DMS 273 (cell line): Measurements from ENCODE around the gene GALNS.

Source experiments
- DNase-seq: peaks from one replicate; lab custom pipeline; 2025; ENCODE audit not compliant: unreplicated experiment; lab: John Stamatoyannopoulos, UW

The GALNS gene

DNA sequence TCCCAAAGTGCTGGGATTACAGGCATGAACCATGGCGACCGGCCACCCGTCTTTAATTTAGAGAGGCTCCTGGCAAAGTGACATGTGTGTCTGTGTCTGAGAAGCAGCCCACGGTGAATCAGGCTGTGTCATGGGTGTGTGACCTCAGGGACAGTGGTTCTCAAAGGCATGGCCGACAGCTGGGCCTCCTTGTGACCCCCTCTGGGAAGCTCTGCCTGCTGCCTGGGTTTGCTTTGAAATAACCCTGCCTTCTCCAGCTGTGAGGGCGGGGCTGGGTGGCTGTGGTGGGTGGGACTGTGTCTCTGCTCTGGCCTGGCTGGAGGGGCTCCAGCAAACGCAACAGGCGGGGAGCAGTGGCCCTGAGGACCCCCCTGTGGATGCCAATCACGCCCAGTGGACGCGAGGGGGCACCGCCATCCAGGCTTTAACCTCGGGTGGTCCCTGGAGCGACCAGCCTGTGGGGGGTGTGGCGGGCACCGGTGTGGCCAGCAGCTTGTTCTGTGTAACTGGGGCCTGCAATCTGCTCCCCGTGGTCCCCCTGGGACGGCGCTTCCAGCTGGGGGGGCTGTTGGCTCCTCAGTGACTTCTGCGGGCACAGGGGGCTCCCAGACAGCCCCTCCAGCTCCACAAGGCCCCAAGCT, 36.2 kb downstream of the GALNS start:
- peak; percentile 53 for DNase-seq

DNA sequence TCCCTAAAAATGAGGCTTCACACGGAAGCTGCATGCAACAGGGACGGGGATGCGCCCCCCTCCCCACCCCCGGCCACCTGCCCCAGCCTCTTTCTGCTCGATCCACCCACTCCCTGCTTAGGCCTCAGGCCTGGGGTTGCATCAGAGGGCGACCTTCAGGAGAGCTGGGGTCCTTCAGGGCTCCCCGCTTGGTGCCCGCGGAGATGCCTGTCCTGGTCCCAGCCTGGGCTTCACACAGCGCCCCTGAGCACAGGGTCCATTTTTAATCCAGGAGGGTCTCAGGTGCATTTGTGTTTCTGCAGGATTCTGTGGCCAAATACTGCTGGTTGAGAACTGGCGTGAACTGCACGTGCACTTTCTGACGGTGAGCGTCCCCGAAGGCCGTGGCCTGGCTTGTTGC, 37.6 kb downstream of the GALNS start:
- no peak for DNase-seq

DNA sequence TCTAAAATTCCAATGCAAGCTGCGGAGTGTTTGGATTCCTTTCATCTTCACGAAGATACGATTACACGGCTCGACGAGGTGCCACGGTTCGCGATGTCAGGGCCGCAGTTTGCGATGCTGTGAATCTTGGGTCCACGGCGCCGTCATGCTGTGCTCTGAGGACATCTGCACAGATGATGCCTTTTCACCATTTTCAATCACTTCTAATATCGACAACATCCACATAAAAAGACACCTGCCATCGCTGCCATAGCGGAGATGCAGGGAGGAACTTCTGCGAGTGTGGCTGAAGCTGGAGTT, 38.2 kb downstream of the GALNS start:
- DNase-seq = no peak

DNA sequence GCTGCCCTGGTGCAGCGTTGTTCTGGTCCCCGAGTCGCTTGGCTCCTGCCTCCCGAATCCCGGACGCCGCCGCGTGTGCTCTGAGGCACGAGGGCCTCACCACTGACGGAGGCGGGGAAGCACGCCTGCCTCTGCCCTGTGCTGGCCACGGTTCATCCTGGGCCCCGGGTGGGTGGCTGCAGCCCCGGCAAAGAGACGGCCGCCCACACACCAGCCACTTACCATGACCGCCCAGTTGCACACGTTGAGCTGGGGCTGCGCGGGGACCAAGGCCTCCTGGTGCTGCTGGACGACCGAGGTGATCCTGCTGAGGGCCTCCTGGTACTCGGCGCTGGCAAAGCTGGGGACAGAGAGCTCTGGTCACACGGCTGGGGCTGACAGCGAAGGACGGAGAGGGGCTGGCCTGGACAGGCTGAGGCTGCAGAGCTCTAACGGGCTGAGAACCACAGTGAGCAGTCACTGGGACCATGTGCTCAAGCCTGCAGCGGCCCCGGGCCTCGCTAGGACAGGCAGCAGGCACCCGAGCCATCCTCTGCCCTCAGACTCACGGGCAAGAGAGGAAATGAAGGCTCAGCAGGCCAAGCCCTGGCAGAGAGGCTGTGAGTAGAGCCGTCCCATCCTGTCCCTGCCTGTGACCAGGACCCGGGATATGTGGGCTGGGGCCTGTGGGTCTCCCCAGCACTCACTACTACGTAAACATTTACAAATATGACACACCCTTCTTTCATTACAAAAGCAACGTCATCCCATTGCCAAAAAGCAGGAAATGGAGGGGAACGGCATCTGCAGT, 38.8 kb downstream of the GALNS start:
- DNase-seq = no peak

DNA sequence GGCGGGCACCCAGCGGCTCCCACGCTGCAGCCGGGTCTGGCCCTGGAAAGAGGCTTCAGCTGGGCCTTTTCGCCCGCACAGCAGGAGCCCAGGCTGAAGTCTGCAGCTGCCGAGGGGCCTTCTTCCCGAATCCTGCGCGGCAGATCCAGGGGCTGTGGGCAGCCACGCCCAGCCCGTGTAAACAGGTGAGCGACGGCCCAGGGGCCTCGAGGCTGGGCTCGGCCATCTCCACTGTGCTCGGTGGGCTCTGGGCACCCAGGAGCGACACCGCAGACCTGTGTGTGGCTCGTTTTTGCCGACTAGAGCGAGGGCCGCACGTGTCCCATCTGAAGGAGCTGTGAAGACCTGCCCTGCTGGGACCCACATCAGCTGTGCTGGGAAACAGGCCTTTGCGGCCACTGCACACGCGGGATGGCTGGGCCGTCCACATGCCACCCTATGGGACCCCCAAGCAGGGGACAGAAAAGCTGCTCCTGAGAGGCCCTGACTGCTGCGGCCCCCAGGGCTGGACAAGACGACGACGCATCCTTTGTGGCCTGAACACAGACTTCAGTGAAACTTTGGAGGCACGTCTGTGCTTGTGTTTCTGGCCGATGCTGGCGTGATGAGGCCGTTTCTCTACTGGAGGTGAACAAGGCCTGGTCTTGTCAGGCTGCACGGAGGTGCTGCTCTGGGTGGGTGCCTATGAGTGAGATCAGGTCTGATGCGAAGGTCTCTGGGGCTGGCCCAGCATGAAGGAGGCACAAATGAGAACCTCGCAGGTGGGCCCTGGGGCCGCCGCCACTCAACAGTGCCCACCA, 39.8 kb downstream of the GALNS start:
- no peak for DNase-seq

DNA sequence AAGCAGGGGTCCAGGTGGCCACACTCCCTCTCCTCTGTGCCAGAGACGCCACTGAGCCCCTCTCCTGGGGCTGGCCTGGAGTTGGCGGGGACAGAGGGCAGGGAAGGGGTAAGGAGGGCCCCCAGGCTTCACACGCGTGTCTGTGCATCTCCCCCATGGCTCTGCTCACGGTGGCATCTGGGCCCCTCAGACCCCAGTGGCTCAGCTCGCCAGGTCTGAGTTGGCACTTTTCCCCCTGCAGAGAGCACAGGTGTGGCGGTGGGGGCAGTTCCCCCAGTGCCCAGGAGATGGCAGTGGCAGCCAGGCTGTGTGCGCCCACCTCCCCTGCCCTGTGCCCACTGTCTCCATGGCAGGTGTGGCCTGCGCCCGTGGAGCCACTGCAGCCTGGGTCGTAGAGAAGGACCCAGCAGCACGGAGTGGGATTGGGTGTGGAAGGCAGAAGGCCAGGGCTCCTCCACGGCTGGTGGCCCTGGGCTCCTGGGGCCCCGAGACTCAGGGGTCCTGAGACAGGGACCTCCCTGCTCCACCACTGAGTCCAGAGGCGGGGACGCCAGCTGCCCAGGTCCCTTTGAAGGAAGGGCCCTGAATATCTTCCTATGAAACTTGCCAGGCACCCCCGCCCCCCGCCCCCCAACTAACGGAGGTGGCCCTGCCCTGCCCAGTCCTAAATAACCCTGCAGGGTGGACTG, 40.7 kb downstream of the GALNS start:
- peak; percentile 83 for DNase-seq

DNA sequence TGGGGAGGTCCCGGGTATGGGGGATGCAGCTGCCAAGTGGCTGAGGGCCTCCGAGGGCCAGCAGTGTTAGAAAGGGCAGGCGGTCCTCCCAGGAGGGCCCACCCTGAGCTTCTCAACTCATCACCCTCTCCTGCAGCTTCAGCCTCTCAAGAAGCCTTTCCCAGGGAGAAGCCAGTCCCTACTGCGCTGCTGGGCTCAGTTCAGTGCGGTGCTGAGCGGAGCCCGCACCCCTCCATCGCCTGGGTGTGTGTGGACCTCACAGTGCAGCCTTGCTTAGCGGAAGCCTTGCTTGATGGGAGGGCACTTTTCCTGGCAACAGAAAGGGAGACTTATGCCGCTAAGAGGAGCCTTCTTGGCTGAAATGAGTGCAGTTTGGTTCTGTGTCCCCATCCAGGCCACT, 41.5 kb downstream of the GALNS start:
- no peak for DNase-seq

DNA sequence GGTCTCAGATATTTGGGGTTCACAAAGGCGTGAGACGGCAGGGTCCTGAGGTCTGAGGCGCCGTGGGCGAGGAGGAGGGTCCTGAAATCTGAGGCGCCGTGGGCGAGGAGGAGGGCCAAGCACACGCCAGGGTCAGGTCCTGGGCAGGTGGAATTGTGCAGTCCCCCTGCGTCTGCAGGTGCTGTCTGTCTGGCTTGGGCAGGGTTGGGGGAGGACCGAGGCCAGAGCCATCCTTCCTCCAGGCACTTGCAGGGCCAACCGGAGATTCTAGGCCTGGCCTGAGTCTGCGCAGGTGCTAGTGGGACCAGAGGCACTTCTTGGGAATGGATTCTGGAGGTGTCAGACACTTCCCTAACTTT, 42.6 kb downstream of the GALNS start:
- no peak for DNase-seq

DNA sequence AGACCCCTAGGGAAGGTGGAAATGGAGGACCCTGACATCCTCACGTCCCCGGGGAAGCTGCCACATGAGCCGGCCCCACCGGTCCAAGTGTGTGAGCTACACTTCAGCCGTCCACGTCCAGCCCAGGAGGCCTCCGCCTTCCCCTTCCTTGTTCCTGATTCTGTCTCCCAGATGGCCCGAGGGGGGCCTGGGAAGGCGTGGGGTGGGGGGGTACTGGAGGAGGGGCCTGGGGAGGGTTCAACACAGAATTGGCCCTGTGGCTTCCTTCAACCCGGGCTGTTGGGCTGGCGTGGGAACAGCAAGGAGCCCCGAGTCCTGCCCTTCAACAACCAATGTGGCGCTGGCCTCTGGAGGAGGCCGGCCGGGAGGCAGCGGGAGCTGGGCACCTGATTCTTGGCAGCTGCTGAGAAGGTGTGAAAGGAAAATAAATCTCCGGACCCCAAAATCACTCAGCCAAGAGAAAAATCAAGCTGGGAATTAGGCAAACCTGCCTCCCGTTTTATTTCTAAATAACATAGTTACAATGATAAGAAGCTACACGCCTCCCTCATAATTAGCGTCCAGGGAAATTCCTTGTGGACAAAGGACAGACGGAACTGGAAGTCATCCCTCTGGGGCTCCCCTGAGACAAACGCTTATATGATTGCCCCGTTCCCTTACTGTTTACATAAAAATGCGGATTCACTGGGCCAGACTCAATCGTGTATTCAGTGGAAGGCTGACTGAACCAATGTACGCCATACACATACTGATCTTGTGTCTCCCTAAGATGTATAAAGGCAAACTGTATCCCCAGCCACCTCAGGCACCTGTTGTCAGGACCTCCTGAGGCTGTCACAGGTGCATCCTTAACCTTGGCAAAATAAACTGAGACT, 43.2 kb downstream of the GALNS start:
- DNase-seq = no peak

DNA sequence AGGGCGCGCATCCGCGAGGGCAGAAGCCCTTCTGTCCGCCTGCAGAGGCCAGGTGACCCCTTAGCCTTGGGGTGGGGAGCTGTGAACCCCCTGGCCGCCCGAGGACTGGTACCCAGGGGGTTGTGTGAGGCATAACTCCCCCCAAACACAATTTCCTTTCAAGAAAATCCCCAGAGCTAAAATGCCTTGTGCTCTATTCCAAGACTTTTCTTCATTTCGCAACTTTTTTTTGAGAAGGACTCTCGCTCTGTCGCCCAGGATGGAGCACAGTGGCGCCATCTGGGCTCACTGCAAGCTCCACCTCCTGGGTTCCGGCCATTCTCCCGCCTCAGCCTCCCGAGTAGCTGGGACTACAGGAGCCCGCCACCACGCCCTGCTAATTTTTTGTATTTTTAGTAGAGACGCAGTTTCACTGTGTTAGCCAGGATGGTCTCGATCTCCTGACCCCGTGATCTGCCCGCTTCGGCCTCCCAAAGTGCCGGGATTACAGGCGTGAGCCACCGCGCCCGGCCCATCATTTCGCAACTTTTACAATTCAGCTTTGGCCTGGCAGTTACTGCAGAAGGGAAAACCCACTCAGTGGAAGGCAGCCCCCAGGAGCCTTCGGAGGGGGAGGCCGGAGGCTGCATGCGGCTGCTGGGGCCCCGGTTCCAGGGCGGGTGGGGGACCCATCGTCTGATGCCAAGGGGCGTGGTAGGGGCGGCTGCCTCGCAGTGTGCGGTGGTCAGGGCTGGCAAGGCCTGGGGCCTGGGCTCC, 44.1 kb downstream of the GALNS start:
- DNase-seq = peak; percentile 73

DNA sequence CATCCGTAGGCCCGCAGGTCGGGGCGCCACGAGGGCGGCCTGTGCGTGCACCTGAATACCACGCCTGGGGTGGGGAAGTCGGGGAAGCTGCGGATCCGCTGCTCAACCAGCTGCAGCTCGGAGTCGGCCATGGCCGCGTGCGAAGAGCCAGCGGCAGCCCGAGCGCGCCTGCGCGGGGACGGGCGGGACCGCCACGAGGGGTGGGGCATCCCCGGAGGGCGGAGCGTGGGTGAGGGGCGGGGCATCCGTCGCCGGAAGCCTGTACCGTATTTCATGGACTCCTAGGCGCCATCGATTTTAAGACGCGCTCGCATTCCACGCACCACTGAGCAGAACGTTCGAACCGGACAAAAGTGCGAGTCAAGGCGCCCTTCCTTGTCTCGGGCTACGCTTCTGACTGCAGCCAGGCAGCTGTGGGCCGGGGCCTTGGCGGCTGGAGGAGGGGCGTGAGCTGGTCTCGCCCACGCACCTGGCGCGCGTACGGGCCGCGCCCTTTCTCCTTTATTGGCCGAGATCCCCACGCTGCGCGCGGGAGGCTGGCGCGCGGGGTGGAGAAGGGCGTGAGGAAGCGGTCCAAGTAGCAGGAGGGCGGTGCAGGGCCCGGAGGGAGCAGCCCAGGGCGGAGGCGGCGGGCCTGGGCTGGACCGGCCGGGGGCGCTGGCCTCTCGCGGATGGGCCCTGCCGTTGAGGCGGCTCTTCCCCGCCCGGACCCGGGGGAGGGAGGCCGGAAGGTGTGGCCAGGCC, 44.8 kb downstream of the GALNS start, which contains the start of gene APRT:
Gene APRT (minus strand): TSS at position 160 of the 744 bp plus-strand sequence. CDS start 29 bp downstream, at position 131.
- DNase-seq = peak; percentile 95

DNA sequence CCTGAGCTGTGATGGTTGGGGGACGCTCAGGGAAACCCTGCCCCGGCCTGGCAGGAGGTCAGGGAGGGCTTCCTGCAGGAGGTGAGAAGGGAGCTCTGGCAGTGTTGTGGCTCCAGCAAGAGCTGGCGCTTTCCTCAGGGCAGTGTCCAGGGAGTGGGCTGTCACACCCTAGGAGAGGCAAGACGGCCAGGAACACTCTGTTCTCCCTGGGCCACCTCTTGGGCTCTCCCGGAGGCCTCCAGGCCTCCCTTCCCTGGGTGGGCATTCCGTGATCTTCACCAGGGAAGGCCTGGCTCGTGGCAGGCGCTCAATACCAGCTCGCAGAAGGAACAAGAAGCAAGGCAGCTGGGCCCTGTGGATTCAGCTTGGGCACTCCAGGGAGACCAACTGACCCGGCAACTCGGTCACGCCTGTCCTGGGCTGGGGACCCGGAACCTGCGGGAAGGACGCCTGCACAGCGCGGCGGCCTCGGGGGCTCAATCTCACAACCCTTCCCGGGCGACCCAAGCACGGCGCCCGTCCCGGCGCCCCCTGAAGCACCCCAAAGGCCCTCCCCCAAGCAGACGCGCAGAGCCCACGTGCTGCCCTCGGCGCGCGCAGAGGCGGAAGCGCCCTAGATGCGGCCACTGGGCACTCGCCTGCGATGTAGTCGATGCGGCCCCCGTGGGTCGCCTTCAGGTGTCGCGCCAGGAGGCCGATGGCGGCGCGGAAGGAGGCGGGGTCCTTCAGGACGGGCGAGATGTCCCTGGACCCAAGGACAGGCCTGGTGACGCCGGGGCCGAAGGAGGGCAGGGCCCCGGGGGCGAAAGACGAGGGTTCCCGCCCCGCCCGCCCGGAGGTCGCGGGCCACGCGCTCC, 45.6 kb downstream of the GALNS start:
- peak; percentile 91 for DNase-seq

DNA sequence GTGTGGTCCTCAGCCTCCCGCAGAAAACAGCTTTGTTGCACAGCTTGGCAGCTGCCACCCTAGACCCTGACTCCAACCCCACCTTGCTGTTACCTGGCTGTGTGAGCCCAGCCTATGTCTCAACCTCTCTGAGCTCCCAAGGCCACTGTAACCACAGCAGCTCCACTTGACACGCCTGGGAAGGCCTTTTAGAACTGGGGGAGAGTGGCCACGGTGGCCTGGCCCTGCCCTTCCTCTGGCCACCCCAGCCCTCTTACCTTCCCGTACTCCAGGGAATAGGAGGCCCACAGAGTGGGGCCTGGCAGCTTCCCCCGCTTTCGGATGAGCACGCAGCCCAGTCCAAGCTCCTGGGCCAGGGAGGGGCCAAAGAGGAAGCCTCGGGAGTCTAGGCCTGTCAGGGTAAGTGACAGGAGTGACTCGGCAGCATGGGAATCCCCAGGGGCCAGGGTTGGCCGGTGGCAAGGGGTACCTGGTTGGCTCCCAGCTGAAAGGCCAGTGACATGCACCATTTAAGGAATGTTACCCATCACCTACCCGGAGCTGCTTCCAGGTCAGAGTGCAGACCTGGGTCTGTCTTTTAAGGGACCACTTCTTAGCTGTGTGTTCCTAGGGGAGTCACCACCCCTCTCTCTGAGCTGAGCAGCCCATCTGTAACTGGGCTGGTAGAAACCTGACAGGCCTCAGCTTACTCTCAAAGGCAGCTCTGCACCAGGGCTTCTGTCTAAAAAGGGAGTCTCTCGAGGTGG, 46.4 kb downstream of the GALNS start:
- peak; percentile 71 for DNase-seq

DNA sequence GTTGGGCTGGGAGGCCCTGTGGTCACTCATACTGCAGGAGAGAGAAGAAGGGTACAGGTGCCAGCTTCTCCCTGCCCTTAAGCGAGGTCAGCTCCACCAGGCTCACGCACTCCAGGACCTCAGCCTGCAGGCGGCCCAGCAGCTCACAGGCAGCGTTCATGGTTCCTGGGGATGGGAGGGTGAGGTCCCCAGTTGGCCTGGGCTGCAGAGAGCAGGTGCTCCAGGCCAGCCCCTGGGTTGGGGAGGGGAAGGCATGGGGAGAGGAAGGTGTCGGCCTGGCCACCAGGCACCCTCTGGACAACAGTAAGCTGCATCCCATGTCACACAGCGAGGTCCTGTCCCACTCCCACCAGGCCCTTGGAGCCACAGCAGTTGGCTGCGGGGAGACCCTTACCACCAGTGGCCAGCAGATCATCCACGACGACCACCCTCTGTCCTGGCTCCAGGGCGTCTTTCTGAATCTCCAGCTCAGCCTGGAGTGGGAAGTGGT, 47.0 kb downstream of the GALNS start:
- DNase-seq = peak; percentile 62

DNA sequence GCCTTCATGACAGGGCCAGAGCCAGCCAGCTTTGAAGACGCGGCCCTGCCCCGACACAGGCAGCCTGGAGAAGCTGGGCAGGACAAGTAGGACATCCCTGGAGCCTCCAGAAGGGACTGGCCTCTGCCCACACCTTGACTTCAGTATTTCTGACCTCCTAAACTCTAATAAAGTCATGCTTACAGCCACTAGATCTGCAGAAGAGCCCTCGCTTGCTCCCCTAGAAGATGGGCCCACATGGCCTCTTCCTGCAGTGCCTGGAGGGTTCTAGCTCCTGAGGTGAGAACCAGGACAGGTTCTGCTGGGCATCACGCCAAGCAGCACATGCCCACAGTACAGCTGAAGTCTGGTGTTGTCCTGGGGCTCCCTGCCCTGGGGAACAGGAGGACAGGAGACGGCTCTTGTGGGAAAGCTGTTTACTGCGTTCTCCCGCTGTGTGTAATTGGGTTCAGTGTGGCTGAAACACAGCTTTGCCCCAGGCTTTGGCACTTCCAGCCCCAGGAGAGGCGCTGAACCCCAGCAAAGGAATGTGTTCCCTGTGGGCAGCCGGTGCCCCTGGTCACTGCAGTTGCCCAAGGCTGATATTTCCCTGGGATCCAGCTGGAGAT, 47.6 kb downstream of the GALNS start:
- DNase-seq = peak; percentile 68

DNA sequence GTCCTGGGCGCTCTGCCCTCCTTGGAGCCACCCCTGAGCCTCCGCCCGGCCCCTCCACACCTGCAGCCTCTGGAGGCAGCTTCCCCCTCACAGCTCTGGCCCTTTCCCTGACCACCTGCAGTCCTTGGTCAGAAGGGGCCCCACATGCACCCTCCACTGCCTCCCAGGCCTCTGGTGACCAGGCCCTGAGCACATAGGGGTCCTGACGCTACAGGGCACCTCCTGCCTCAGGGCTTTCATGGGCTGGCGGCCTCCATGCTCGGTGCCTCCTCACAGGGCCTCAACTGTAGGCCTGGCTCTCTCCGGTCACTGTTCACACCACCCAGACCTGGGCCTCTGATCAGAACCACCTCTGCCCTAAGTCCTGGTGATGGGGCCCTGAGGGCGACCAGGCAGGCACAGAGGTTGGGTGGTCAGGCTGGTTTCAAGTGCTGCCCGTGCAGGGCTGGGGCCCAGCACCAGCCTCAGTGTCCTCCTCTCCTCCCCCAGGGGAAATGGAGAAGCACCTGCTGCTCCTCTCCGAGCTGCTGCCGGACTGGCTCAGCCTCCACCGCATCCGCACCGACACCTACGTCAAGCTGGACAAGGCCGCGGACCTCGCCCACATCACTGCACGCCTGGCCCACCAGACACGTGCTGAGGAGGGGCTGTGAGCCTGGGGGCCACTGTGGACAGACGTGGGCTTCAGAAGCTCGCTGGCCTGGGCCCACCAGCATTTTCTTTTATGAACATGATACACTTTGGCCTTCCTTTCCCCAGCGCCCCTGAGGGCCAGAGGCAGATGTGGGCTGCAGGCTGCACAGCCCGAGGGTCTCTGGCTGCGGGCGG, 48.9 kb downstream of the GALNS start:
- DNase-seq = no peak
